Measurements from ENCODE around the gene CD300LG.

The CD300LG gene

DNA sequence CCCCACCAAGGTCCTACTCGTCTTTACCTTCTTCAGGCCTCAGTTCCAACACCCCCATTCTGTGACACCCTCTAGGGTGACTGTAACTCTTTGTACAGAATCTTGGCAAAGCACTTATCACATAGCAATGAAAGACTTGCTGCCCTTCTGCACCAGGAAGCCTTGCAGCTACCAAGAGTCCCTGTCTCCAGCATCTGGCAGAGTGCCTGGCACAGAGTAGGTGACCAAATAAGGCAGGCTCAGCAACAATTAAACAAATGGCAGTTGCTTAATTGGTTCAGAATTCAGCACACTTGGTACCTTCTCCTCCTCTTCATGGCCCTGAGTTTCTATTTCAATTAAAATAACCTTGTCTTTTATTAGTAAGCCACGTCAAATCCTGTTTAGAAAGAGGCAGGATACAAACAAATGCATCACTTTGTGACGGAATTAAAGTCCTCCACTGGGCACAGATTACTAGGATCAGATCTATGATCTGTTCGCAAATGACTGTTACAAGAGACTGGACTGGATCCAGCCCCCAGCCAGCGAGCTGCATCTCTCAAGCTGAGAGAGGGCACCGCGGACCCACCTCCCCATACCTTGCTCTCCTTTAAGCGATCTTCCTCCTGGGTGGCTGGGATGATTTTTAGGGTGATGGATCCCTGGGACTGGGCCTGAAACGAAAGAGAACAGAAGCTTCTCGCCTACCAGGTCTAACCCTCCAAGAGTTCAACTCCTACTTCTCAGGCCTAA lies 23.5 kb upstream of the CD300LG start:
- TF ChIP-seq, protein P1, sequence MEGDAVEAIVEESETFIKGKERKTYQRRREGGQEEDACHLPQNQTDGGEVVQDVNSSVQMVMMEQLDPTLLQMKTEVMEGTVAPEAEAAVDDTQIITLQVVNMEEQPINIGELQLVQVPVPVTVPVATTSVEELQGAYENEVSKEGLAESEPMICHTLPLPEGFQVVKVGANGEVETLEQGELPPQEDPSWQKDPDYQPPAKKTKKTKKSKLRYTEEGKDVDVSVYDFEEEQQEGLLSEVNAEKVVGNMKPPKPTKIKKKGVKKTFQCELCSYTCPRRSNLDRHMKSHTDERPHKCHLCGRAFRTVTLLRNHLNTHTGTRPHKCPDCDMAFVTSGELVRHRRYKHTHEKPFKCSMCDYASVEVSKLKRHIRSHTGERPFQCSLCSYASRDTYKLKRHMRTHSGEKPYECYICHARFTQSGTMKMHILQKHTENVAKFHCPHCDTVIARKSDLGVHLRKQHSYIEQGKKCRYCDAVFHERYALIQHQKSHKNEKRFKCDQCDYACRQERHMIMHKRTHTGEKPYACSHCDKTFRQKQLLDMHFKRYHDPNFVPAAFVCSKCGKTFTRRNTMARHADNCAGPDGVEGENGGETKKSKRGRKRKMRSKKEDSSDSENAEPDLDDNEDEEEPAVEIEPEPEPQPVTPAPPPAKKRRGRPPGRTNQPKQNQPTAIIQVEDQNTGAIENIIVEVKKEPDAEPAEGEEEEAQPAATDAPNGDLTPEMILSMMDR (IDR thresholded peaks at IDR 0.05): no peak
- DNase-seq (ENCODE audit: low spot score): no peak
- no peak overlapping the region for H3K27ac ChIP-seq
- H3K4me3 ChIP-seq: no peak overlapping the region

DNA sequence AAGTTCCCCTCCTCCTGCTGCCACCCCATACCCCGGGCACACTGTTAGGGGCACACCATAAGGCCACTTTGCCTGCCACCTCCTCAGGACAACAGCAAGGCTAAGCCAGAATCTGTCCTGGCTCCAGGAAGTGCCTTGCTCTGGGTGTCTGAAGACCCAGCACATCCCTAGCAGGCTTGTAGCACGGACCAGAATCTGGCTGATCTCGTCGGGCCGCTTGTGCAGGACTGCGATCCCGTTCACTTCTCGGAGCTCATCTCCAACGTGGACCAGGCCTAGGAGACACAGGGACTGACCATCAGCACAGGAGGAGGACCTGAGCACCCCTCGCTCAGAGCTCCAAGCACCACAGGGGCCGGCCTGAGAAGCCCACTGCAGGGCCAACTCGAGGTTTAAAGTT lies 21.4 kb upstream of the CD300LG start:
- H3K27ac ChIP-seq: no peak overlapping the region
- no peak for DNase-seq (ENCODE audit: low spot score)
- TF ChIP-seq, protein P1 (IDR thresholded peaks at IDR 0.05): no peak
- H3K4me3 ChIP-seq: no peak overlapping the region

DNA sequence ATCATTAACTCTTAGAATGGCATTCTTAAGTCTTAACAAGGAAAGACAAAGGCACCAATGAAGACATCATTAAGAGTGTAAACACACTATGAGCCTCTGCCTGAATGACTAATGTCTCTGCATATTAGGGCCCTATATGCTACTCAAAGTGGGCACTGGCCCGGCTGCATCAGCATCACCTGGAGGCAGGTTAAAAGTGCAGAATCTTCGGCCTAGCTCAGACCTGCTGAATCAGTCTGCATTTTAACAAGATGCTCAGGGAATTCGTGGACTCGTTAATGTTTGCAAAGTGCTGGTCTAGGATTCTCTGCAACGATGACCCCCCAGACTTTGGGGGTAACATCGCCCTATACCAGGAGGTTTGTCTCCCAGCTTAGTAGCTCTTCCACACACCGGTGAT lies 20.8 kb upstream of the CD300LG start:
- Histone ChIP-seq H3K27ac (no peak overlapping the region), H3K4me3 (no peak overlapping the region)
- DNase-seq (ENCODE audit: low spot score): no peak
- TF ChIP-seq, protein P1 (IDR thresholded peaks at IDR 0.05): no peak

DNA sequence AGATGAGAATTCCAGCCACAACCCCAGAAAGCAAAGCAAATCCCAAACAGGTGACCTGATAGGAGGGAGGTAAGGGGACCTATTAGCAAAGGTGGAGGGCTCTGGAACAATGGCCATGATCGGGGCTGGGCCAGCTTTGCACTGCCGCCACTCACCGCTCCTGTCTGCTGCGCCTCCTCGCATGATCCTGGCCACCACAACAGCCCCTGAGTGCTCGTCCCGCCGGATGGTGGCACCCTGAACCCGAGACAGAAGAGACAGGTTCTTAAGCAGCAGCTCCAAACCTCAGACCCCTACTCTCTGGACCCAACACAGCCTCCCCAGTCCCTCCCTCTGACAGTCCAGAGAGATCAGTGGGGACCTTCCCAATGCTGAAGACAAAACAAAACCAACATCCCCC lies 19.4 kb upstream of the CD300LG start:
- TF ChIP-seq, protein P1 (IDR thresholded peaks at IDR 0.05): no peak
- Histone ChIP-seq H3K4me3 (no peak overlapping the region), H3K27ac (no peak overlapping the region)
- no peak for DNase-seq (ENCODE audit: low spot score)

DNA sequence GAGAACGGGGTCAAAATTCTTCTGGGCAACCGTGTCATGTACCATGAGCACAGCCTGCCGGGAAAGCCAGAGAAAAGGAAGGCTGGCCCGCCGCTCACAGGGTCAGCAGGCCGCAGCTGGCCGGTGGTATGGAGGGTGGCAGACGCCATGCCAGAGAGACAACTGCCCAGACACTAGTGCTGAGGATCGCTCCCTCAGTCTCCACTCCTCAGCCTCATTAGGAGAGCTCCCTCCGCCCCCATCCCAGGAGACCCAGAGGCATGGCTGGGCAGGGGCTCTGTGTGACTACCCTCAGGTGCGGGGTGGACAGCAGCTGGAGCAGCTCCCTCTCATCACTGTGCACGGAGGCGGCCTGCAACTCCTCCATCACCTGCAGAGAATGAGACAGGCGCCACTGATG lies 17.2 kb upstream of the CD300LG start:
- DNase-seq (ENCODE audit: low spot score): no peak
- TF ChIP-seq, protein P1 (IDR thresholded peaks at IDR 0.05): no peak

DNA sequence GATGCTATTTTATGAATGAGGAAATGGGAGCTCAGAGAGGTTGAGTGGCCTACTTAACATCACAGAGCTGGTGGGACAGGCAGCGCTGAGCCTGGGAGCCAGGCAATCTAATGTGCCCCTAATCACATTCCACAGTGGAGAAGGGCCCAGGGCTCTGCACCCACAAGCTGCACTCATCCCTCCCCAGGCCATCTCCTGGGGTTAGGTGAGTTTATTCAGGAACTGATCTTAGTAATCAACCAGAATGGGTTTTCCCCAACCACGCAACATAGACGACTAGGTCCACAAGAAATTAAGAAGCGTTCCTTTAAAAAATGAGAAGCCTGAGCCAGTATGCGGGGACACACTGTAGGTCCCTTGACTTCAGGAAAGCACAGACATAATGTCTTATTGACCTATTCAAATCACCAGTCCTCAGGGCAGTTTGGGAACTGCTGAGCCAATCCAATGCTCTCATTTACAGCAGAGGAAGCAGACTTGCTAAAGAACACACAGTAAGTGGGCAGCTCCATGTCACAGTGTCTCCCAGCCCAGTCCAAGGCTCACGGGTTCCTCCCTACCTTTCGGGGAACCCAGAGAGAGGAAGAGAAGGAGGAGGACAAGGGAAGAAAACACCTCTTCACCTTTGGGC lies 16.4 kb upstream of the CD300LG start:
- Histone ChIP-seq H3K27ac (no peak overlapping the region), H3K4me3 (no peak overlapping the region)
- DNase-seq (ENCODE audit: low spot score): no peak
- TF ChIP-seq, protein P1 (IDR thresholded peaks at IDR 0.05): no peak

More for the DNA sequence above, 17.2 kb upstream of the CD300LG start:
- Histone ChIP-seq H3K4me3 (no peak overlapping the region), H3K27ac (no peak overlapping the region)

DNA sequence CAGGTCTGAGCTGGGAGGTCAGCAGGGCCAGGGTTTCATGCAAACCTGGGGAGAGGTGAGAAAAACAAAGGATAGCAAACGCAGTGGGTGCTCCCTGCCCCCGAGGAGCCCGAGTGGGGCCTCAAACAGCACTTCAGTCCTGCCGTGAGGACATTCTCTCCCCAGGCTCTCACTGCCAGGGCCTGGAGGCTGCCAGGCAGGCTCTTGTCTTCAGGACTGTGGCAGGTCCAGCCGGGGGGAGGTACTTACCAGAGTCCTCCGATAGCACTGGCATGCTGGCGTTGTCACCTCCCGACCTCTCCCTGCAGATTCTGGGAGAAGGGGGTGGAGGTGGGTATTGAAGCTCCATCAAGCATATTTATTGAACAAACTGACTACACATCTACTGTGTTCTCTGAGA lies 15.3 kb upstream of the CD300LG start:
- Histone ChIP-seq H3K4me3 (peak overlapping the region; percentile 97), H3K27ac (peak overlapping the region in 1 of 2 donors; percentile 86)
- TF ChIP-seq, protein P1 (IDR thresholded peaks at IDR 0.05): no peak
- no peak for DNase-seq (ENCODE audit: low spot score)

Data from coronary artery (tissue), 2 donors.